HG02759 (cell line): Measurements from ENCODE around the gene TMSB10.
A peak's percentile ranks its signal among the peaks of the same experiment; 100 is the strongest.
"Not testable (repeated sequence)": the region's sequence is repeated elsewhere in the genome, so short reads cannot be mapped to it uniquely, and the experiment has no call there.

Experiments used
- ATAC-seq: cut with Tn5 transposase; IDR thresholded peaks from one replicate; pipeline ENCODE4 v1.9.1; 2021; ENCODE audit warnings: mild to moderate bottlenecking, moderate library complexity; ENCODE audit not compliant: unreplicated experiment

TMSB10 gene

DNA sequence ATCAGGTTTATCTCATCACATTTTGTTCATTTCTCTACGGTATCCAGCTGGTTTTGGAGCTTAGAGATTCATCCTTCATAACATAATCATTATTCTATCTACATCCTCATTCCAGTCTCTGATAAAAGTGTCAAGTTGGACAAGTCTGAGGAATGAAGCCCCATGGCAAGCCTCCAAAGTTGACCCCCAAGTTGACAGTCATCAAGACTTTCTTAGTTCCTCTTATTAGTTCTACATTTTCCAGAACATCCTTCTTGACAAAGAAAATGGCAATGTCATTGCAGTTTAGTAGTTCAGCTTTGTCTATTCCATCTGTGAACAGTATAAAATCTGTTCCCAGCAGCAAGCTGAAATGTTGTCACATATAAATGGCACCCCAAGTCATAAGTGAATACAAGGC lies 4.5 kb upstream of the TMSB10 start:
- no peak for ATAC-seq

DNA sequence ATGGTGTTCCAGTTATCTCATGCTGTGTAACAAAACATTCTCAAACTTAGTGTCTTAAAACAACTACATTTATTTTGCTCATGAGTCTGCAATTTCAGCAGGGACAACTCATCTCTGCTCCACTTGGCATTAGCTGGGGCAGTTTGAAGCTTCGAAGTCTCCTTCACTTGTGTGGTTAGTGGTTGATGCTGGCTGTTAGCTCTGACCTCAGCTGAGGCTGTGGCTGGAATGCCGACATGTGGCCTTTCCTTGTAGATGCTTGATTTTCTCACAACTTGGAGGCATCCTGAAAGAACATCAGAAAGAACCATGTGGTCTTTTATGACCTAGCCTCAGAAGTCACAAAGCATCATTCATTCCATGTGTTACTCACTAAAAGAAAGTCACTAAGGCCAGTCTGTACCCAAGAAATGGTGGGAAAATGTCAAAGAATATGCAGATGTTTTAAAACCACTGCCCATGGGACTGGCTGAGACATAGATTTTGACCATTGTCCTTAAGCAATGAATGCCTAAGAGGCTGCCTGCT lies 3.8 kb upstream of the TMSB10 start:
- ATAC-seq = no peak

DNA sequence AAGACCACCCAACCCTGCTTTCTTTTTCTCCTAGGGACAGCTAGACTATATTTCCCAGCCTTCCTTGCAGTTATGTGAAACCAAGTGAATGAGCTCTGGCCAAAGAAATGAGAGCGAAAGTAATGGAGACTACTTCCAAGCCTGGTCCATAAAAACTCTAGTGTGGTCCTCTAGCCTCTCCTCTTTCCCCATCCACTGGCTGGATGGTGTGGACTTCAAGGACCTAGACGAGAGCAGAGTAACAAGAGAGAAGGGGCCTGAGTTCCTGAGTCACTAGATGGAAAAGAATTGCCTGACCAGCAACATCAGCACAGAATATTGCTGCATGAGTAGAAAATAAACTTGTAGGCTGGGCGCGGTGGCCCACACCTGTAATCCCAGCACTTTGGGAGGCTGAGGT lies 2.9 kb upstream of the TMSB10 start:
- no peak for ATAC-seq

DNA sequence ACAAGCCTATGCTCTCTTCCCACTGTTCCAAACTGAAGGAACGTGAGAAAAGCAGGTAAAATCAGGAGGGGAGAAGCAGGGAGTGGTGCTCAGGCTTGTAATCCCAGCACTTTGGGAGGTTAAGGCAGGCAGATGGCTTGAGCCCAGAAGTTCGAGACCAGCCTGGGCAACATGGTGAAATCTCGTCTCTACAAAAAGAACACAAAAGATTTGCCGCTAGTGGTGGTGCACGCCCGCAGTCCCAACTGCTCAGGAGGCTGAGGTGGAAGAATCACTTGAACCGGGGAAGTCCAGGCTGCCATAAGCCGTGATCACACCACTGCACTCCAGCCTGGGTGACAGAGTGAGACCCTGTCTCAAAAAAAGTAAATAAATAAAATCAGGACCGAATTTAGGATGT lies 1.3 kb upstream of the TMSB10 start:
- ATAC-seq = no peak

DNA sequence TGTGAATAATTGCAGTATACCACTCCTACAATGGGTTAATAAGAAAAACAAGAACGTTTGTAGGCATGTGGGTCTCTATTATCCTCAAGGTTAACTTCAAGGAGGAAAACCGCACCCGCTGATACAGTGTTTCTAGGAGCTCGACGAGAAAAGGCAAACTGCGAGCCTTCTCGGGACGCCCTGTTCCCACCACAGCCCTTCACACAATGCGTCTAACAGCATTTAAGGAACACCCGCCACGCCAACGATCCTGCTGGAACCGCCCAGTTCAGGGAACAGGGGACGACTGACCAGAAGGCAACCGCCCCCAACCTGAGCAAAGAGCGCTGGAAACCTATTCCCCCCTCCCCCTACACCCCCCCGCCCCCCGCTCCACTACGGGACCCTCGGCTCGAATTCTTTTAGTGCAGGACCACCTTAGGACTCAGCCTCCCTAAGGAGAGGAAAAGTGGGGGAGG lies 710 bp upstream of the TMSB10 start:
- no peak for ATAC-seq

DNA sequence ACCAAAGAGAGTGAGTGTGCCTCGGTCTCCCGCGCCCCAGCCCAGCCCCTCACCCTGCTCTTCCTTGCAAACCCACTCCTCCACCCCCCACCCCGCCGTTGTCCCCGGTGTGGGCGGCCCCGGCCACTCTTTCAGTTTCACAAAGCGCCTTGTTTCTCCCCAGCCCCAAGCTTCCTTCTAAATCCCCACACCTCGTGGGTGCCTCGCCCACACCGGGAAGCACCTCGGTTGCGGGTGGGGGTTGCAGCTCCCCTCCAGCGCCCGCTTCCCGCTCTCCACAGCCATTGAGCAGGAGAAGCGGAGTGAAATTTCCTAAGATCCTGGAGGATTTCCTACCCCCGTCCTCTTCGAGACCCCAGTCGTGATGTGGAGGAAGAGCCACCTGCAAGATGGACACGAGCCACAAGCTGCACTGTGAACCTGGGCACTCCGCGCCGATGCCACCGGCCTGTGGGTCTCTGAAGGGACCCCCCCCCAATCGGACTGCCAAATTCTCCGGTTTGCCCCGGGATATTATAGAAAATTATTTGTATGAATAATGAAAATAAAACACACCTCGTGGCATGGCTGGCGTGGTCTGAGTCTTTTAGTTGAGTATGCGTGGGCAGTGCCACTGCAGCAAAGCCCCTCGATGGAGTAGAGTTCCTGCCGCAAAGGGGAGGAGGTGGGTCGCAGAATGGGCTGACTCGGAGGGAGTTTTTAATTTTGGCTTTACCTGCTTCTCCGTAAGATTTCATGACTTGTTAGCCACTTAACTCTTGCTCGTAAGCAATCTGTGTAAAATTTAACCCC lies 848 bp downstream of the TMSB10 start:
- peak; percentile 33 for ATAC-seq

DNA sequence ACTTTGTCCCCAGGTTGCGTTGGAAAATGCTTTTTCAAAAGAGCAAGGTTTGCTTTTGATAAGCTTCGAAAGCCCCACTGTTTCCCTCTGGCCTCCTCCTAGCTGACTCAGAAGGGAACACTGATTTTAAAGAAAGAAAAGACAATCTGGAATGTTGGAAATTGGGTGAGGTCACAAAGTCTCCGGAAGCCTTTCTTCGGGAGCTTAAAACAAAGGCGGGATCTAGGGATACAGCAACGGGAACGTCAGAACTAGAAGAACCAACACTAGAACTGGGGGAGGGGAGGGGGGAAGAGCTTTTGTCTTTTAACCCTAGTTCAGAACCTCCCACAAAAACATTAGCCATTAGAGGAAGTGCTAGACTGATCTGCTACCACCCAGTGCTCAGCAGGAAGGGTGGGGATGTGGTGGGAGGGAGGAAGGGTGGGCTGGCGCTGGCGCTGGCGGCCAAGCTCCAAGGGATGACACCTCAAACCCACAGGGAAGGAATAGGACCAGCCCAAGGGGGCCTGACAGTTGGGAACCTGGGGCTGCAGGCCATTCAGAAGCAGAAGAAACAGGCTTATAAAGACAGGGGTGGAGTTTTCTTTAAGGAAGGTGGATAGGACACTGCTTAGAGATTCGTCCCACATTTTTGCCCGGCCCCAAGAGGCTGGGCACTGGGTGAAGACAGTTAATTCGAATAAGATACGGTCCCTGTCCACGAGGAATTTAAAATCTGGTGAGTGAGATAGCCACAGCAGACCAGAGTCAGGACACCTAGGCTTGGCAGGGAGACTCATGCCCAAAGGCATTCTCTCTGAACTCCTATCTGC lies 1.7 kb downstream of the TMSB10 start:
- ATAC-seq = peak; percentile 30

DNA sequence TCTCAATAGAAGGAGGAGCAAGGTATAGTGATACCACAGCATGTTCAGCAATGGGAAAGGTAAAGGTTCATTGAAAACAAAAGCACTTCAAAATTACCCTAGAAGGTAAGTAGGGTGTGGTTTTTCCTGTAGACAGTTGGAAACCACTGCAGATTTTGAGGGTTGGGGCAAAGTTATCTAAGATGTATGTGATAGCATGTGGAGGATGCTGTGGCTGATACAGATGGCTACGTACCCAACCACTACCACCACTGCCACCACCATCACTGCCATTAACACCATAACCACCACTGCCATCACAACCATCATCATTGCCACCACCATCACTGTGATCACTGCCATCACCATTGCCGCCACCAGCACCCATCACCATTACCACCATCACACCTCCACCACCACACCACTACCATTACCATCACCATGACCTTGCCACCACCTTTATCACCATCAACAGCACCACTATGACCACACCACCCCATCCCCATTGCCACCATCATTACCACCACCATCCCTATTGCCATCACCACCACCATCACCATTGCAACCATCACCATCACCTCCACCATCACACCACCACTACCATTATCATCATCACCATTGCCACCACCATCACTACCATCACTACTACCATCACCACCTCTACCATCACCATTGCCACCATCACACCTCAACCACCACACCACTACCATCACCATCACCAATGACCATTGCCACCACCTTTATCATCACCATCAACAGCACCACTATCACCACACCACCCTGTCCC lies 3.7 kb downstream of the TMSB10 start:
- ATAC-seq = no peak

DNA sequence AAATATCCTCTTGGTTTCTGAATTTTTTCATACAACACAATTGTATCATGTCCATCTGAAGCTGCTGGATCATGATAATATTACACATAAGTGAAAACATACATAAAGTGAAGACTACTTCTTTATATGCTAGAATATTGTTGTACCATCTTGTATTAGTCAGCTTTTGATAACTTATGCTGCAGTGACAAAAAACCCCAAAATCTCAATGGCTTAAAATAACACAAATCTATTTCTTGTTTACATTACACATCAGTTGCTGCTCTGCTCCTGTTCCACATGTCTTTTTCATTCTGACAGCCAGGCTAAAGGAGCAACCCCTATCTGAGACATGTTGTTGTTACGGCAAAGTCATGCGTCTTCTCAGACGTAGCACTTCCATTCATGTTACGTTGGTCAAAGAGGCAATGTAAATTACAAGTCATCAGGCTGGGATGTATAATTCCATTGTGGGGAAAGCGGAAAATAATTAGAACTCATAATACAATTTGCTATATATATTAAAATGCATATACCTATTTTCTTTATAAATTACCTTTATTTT lies 5.8 kb downstream of the TMSB10 start:
- no peak for ATAC-seq

DNA sequence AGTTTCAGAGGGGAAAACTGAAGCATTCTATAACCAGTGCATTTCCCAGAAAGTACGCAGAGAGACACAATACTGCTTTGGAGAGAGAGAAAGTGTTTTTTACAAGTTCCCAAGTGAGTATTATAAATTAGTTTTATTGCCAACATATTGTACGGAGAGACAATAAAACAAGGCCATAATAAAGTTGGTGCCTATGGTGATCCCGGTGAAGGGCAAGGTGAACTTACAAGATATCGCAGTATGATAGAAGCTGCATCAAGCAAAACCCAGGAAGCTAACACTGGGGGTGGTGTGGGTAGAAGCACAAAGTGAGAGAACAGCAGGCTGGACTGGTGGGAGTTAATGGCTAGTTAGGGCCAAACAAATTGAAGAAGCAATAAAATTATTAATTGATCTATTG lies 7.5 kb downstream of the TMSB10 start:
- ATAC-seq = no peak

DNA sequence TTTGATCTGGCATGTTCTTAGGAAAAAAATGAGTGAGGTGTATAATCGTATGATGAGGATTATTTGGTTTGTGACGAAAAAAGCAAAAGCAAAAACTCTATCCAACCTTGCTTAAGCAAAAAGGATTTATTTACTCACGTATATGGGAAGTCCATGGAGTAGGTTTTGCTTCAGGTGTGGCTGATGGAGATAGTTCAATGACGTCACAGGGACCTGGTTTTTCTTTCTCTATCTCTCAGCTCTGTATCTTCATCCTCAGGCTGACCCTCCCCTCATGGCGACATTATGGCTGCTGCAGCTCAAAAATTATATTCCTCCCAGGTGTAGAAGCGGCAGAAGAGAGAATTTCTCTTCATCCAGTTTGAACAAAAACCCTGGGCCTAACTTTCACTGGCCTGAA lies 8.9 kb downstream of the TMSB10 start:
- ATAC-seq = no peak

DNA sequence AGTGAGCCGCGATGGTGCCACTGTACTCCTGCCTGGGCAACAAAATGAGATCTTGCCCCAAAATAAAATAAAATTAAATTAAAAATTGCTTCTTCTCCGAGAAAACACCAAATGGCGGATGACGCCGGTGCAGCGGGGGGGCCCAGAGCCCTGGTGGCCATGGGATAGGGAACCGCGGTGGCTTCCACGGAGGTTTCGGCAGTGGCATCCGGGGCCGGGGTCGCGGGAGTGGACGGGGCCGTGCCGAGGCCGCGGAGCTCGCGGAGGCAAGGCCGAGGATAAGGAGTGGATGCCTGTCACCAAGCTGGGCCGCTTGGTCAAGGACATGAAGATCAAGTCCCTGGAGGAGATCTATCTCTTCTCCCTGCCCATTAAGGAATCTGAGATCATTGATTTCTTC lies 10.2 kb downstream of the TMSB10 start:
- not testable (repeated sequence) for ATAC-seq

DNA sequence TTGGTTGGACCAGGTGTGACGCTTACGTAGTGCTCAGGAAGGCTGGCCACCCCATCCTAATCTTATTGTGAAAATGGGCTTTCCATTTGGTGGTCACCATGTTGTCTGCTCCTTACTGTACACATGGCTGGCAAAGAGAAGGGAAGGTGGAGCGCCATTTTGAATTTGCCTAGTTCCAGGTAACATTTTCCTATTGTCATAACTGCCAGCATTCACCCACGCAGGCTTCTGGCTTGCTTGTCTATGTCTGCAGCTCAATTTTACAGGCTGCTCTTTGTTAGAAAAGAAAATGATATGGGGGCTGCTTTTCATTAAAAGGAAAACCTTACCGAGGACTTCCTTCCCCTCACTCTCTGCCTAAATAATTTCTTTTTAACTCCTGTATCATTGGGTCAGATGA lies 12.4 kb downstream of the TMSB10 start:
- not testable (repeated sequence) for ATAC-seq

DNA sequence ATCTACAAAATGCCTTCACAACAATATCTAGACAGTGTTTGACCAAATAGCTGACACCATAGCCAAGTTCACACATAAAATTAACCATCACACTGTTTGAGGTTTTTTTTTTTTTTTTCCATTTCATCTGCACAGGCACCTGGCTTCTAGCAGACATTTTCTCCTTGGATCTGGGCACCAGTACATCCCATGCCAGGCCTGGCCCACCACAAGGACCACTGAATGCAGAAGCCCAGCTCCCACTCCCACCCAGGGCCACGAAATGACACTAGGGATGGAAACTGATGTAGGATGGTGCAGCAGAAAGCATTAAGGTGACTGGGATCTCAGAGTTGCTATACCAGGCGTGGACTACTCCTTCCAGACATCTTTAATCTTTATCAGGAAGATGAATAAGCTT lies 13.0 kb downstream of the TMSB10 start:
- no peak for ATAC-seq

DNA sequence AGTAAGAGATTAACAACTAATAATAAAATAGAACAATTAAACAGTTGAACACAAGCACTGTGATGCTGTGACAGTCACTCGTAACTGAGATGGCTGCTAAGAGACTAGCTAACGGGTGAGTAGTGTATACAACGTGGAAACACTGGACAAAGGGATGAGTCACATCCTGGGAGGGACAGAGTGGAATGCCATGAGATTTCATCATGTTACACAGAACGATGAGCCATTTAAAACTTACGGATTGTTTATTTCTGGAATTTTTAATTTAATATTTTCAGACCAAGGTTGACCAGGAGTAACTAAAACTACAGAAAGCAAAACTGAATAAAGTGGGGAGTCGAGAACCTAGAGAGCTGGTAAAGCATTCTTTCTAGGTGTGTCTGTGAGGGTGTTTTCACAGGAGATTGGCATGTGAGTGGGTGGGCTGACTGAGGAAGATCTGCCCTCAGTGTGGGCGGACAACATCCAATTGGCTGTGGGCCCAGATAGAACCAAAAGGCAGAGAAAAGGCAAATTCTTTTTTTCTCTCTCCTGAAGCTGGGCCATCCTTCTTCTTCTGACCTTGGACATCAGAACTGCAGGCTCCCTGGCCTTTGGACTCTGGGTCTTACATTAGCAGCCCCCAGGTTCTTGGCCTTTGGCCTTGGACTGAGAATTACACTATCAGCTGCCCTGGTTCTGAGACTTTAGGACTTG lies 14.6 kb downstream of the TMSB10 start:
- ATAC-seq = peak; percentile 51

DNA sequence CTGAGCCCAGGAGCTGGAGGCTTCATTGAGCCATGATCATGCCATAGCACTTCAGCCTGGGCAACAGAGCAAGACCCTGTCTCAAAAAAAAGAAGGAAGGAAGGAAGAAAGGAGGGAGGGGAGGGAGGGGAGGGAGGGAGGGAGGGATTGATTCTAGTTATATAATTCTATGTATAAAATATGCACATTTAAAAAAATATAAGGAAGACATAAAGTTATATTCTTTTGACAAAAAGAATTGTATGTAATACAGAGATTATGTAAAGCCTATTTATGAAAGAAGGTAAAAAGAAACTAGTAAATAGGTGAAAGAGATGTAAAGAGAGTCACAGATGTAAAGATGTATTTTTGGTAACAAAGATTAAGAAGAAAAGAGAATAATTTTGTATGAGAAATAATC lies 17.6 kb downstream of the TMSB10 start:
- ATAC-seq = no peak

DNA sequence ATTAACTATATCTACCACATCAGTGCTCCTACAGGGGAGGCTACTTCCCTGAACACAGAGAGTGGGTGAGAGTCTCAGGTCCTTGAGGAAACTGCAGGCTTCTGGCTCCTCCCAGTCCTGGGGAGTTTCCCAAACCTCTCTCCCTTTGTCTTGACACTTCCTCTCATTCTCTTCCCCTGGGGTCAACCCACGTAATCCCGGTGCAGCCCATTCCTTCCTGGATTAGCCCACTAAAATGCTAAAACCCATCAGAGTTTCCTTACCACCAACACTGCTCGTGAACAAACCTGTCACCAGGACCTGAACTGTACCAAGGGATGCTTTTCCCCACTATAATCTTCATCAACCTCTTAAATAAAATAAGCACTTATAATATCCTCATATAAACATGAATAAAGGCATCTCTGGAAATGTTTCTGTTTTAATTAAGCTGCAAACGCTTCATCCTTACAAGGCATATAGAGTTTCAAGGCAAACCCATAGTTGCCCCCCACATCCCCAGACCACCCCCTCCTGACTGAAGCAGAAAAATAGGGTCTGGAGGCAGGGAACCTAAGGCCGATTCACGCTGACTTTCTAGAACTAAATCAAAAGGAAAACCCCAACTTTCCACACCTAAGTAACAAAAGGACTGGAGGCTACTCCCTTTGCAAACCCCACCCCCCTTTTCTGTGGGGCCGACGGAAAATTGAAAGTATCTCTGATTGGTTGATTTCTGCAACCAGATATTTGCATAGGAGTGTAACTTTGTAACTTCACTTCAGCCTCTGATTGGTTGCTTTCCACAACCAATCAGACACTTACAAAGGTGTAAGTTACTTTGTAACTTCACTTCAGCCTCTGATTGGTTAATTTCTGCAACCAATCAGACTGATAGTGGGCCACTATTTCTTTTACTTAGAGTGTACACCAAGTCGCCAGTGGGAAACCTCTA lies 19.0 kb downstream of the TMSB10 start:
- peak; percentile 15 for ATAC-seq

DNA sequence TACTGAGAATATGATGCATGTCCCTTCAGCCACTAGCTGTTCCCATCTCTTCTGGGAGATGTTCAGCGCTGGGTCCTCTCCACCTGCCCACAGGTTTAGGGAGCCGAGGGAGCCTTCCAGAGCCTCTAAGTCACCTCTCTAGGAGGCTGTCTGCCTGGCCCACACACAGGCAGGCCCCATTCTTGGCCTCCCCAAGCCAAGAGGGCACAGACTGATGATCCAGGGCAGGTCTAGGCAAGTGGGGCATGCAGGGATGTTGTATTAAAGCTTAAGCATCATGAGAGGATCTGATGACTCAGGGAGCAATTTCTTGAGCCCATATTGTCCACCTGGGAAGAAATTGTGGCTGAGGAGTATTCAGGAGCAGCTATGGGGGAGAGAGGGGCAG lies 19.9 kb downstream of the TMSB10 start:
- ATAC-seq = no peak

DNA sequence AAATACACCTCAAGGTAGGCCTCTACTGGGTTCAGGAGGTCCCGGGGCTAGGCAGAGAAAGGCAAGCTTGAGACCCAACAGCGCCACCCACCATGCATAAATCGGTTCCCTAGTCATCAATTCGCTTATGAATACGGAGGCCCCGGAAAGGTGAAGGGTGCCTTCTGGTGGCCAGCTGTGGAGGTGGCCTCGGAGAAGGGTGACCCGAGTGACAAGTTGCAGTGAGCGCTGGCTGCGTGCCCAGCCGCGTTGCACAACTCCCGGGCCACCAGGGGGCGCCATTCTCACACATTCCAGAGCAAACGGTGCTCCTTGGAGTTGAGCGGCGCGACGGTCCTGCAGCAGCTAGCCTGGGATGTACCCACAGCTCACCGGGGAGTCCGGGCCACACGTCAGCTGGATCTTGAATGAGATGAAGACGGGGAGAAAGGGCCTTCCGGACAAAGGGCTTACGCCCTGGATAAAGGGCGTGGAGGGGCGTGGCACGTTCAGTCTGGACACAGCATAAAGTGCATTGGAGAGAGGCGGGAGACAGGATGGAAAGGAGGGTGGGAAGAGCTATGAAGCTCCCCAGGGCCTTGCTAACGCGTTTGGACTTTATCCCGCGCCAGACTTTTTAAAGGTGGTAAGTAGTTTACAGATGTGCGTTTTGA lies 20.4 kb downstream of the TMSB10 start:
- ATAC-seq = peak; percentile 85
